ENCODE measurements around the gene ADAMTSL1. TPM values are rescaled to one million over a fixed set of nuclear protein-coding genes. Genes with fewer than 3 reads are reported as not detected.

ADAMTSL1 gene
- polyA plus RNA-seq, 2 of the 4 experiments (the other 2 are of a cell fraction): 0.03 TPM; not detected in 1

DNA sequence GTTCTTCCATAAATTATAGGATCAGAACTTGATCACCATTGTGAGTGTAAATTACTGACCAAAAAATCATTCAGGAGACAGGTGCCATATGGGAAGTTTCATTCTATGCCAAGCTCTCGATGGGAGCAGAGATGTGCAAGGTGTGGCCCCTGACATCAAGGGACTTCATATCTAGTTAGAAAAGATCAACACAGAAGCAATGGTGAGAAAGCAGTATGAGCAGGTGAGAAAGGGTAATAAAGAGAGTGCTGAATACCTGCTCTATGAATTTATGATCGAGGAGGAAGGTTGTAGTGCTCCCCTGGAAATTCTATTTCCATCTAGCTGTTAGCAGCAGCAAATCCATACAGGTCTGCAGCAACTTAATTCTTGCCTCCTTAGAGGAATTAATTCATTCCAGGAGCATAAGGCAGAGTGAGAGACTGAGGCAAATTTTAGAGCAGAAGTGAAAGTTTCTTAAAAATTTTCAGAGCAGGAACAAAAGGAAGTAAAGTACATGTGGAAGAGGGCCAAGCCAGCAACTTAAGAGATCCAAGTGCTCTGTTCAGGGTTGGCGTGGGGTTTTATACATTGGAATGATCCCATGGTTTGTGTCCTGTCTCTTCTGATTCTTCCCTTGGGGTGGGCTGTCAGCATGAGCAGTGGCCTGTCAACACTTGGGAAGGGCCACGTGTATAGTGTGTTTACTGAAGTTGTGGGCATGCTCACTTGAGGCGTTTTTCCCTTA lies 377.3 kb downstream of the ADAMTSL1 start:
- POLR2A ChIA-PET: no interaction called here
- Histone ChIP-seq H3K4me2 (no peak overlapping the region), H3K4me3 (no peak overlapping the region), H3K9me3 (no peaks in the 10 kb centered on the region), H3K27ac (no peak overlapping the region), H3K4me1 (no peaks in the 10 kb centered on the region)
- no peak for ATAC-seq
- DNase-seq (ENCODE audit: low read depth in 1 of 2, low spot score in 1 of 2): no peak
- FAIRE-seq: no peak
- TF ChIP-seq FOXS1 (CRISPR knock-in tag; IDR thresholded peaks at IDR 0.05) (no peak), ZNF302 (CRISPR knock-in tag; IDR thresholded peaks at IDR 0.05) (no peak)
- TF ChIP-seq, protein P1, sequence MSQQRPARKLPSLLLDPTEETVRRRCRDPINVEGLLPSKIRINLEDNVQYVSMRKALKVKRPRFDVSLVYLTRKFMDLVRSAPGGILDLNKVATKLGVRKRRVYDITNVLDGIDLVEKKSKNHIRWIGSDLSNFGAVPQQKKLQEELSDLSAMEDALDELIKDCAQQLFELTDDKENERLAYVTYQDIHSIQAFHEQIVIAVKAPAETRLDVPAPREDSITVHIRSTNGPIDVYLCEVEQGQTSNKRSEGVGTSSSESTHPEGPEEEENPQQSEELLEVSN (IDR thresholded peaks at IDR 0.05; ENCODE audit: borderline replicate concordance, low read depth): no peak
- under 1% methylated on average over 5 of the region's 5 CpGs for WGBS (ENCODE audit: missing lambda C conversion rate)
- CTCF ChIA-PET: no interaction called here

DNA sequence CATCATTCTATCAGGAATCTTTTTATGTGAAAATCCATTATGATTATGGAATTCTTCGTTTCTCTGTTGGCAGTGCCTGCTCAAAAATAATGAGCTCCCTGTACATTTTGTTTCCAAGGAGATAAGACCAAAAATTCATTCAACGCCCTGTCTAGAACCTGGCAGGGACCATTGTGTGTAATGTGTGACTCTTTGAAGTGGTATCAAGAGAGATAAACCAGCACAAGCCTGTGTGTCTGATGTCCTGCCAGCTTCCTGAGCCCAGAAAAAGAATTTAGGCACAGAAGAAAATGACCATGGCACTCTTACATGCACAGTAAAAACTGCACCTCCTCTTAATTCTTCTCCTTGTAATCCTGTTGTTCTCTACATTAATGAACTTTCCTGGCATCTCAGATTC lies 381.7 kb downstream of the ADAMTSL1 start:
- no peak for TF ChIP-seq HDAC2 (IDR thresholded peaks at IDR 0.05)
- no peak for TF ChIP-seq MAFK (IDR thresholded peaks at IDR 0.05; ENCODE audit: partially characterized antibody)
- no peak for TF ChIP-seq RFX5 (IDR thresholded peaks at IDR 0.05)
- TF ChIP-seq ZSCAN20 (CRISPR knock-in tag; IDR thresholded peaks at IDR 0.05): no peak
- no peak for TF ChIP-seq CHD4 (IDR thresholded peaks at IDR 0.05; ENCODE audit: borderline replicate concordance)
- no peak for TF ChIP-seq CEBPB (IDR thresholded peaks at IDR 0.05)
- TF ChIP-seq PHF8 (IDR thresholded peaks at IDR 0.05; ENCODE audit: borderline replicate concordance, low read depth): no peak
- Histone ChIP-seq H3K9me3 (no peaks in the 10 kb centered on the region), H3K27ac (no peak overlapping the region), H3K4me3 (no peak overlapping the region), H3K4me2 (no peak overlapping the region), H3K4me1 (no peaks in the 10 kb centered on the region)
- no peak for DNase-seq (ENCODE audit: low read depth in 1 of 2, low spot score in 1 of 2)
- CTCF ChIA-PET: no interaction called here
- no peak for ATAC-seq
- no peak for FAIRE-seq
- 1% methylated on average over 2 of the region's 2 CpGs for WGBS (ENCODE audit: missing lambda C conversion rate)
- POLR2A ChIA-PET: no interaction called here

DNA sequence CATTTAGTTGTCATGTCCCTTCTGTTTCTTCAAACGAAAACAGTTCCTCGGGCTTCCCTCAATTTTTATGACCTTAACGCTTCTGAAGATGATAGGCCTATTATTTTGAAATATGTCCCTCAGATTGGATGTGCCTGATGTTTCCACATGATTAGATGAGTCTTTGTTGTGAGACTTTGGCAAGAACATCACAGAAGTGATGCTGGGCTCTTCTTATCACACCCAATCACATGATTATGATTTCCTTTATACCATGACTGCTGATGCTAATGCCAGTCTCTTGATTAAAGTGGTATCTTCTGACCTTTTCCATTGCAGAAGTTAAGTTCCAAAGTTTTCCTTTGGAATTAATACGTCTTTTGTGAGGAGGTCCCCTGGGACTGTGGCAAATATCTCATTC lies 383.4 kb downstream of the ADAMTSL1 start:
- no peak for ATAC-seq
- FAIRE-seq: no peak
- Histone ChIP-seq H3K27ac (no peak overlapping the region), H3K4me2 (no peak overlapping the region), H3K9me3 (no peaks in the 10 kb centered on the region), H3K4me3 (no peak overlapping the region), H3K4me1 (no peaks in the 10 kb centered on the region)
- WGBS (ENCODE audit: missing lambda C conversion rate): 9% methylated on average over 4 of the region's 4 CpGs
- POLR2A ChIA-PET: no interaction called here
- TF ChIP-seq HEYL (CRISPR knock-in tag; IDR thresholded peaks at IDR 0.05) (no peak), TFCP2L1 (CRISPR knock-in tag; IDR thresholded peaks at IDR 0.05) (no peak), CBX8 (IDR thresholded peaks at IDR 0.05) (no peak), HOXA7 (CRISPR knock-in tag; IDR thresholded peaks at IDR 0.05) (no peak), ZNF302 (CRISPR knock-in tag; IDR thresholded peaks at IDR 0.05) (no peak), HOXB5 (CRISPR knock-in tag; IDR thresholded peaks at IDR 0.05) (no peak), HDAC2 (IDR thresholded peaks at IDR 0.05) (no peak), EP300 (IDR thresholded peaks at IDR 0.05) (no peak), CHD4 (IDR thresholded peaks at IDR 0.05; ENCODE audit: borderline replicate concordance) (no peak), KDM1A (IDR thresholded peaks at IDR 0.05; ENCODE audit: low read depth) (no peak), RARB (CRISPR knock-in tag; IDR thresholded peaks at IDR 0.05) (no peak), RFX5 (IDR thresholded peaks at IDR 0.05) (no peak), FOXS1 (CRISPR knock-in tag; IDR thresholded peaks at IDR 0.05) (no peak)
- TF ChIP-seq, protein P2, sequence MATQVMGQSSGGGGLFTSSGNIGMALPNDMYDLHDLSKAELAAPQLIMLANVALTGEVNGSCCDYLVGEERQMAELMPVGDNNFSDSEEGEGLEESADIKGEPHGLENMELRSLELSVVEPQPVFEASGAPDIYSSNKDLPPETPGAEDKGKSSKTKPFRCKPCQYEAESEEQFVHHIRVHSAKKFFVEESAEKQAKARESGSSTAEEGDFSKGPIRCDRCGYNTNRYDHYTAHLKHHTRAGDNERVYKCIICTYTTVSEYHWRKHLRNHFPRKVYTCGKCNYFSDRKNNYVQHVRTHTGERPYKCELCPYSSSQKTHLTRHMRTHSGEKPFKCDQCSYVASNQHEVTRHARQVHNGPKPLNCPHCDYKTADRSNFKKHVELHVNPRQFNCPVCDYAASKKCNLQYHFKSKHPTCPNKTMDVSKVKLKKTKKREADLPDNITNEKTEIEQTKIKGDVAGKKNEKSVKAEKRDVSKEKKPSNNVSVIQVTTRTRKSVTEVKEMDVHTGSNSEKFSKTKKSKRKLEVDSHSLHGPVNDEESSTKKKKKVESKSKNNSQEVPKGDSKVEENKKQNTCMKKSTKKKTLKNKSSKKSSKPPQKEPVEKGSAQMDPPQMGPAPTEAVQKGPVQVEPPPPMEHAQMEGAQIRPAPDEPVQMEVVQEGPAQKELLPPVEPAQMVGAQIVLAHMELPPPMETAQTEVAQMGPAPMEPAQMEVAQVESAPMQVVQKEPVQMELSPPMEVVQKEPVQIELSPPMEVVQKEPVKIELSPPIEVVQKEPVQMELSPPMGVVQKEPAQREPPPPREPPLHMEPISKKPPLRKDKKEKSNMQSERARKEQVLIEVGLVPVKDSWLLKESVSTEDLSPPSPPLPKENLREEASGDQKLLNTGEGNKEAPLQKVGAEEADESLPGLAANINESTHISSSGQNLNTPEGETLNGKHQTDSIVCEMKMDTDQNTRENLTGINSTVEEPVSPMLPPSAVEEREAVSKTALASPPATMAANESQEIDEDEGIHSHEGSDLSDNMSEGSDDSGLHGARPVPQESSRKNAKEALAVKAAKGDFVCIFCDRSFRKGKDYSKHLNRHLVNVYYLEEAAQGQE (IDR thresholded peaks at IDR 0.05): no peak
- TF ChIP-seq, protein P1 (IDR thresholded peaks at IDR 0.05; ENCODE audit: borderline replicate concordance, low read depth): no peak
- TF ChIP-seq, protein P3, sequence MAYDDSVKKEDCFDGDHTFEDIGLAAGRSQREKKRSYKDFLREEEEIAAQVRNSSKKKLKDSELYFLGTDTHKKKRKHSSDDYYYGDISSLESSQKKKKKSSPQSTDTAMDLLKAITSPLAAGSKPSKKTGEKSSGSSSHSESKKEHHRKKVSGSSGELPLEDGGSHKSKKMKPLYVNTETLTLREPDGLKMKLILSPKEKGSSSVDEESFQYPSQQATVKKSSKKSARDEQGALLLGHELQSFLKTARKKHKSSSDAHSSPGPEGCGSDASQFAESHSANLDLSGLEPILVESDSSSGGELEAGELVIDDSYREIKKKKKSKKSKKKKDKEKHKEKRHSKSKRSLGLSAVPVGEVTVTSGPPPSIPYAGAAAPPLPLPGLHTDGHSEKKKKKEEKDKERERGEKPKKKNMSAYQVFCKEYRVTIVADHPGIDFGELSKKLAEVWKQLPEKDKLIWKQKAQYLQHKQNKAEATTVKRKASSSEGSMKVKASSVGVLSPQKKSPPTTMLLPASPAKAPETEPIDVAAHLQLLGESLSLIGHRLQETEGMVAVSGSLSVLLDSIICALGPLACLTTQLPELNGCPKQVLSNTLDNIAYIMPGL (CRISPR knock-in tag; IDR thresholded peaks at IDR 0.05; ENCODE audit: borderline replicate concordance): no peak
- TF ChIP-seq, protein P4, sequence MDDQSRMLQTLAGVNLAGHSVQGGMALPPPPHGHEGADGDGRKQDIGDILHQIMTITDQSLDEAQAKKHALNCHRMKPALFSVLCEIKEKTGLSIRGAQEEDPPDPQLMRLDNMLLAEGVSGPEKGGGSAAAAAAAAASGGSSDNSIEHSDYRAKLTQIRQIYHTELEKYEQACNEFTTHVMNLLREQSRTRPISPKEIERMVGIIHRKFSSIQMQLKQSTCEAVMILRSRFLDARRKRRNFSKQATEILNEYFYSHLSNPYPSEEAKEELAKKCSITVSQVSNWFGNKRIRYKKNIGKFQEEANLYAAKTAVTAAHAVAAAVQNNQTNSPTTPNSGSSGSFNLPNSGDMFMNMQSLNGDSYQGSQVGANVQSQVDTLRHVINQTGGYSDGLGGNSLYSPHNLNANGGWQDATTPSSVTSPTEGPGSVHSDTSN (IDR thresholded peaks at IDR 0.05): no peak
- no peak for DNase-seq (ENCODE audit: low read depth in 1 of 2, low spot score in 1 of 2)
- CTCF ChIA-PET: no interaction called here
